Caco-2 (cell line): ENCODE measurements around the gene SLC5A11. TPM values are rescaled to one million over a fixed set of nuclear protein-coding genes. Genes with fewer than 3 reads are reported as not detected.

ENCODE experiments used
- BruUV-seq: library from RNA; stranded (reverse); fragments of 400-500 nt; replicated peaks from 2 replicates; lab custom pipeline; 2021; lab: Mats Ljungman, UMichigan
- CTCF ChIA-PET: fragments of 300-600 bp; sonication (Branson Sonifier 250); formaldehyde crosslinking; loops from one replicate; lab custom pipeline; 2022; ENCODE audit warnings: antibody characterized with exemption; lab: Charles Lee
- POLR2A ChIA-PET: fragments of 300-600 bp; sonication (Branson Sonifier 250); formaldehyde crosslinking; loops from one replicate; lab custom pipeline; 2022; ENCODE audit warnings: antibody characterized with exemption; lab: Charles Lee
- DNase-seq, 2 experiments: peaks; one replicate each; pipeline versions ENCODE4 v3.0.0 to v3.0.0-alpha.2; 2020 to 2022
- H3K27me3 ChIP-seq: replicated peaks from 2 replicates; pipeline ENCODE4 v1.6.0; 2011; ENCODE audit warnings: low read length; ENCODE audit not compliant: control insufficient read depth, insufficient read depth
- H3K36me3 ChIP-seq: 2 replicates; pipeline ENCODE4 v1.5.1; 2011; ENCODE audit warnings: low read length; ENCODE audit not compliant: control insufficient read depth, insufficient read depth
- H3K4me1 ChIP-seq: fragments of 250-450 bp; sonication (Bioruptor Pico); 2 replicates; pipeline ENCODE4 v1.5.1; 2020; ENCODE audit warnings: mild to moderate bottlenecking
- H3K4me3 ChIP-seq: 2 replicates; pipeline ENCODE4 v1.5.1; 2011; ENCODE audit warnings: low read depth, mild to moderate bottlenecking, control low read depth, low read length
- H3K9me3 ChIP-seq: fragments of 250-450 bp; sonication (Bioruptor Pico); 2 replicates; pipeline ENCODE4 v1.5.1; 2020; ENCODE audit warnings: mild to moderate bottlenecking, moderate library complexity
- H3K27ac Mint-ChIP-seq: one replicate; pipeline ENCODE4 v1.8.0; 2022; ENCODE audit warnings: mixed read lengths; ENCODE audit not compliant: unreplicated experiment
- H3K27me3 Mint-ChIP-seq: one replicate; pipeline ENCODE4 v1.8.0; 2022; ENCODE audit warnings: mixed read lengths; ENCODE audit not compliant: insufficient read depth, unreplicated experiment
- H3K36me3 Mint-ChIP-seq: one replicate; pipeline ENCODE4 v1.8.0; 2022; ENCODE audit warnings: mild to moderate bottlenecking, mixed read lengths; ENCODE audit not compliant: insufficient read depth, unreplicated experiment
- H3K4me1 Mint-ChIP-seq: one replicate; pipeline ENCODE4 v1.8.0; 2022; ENCODE audit warnings: low read depth, mixed read lengths; ENCODE audit not compliant: unreplicated experiment
- H3K4me3 Mint-ChIP-seq: one replicate; pipeline ENCODE4 v1.8.0; 2022; ENCODE audit warnings: mild to moderate bottlenecking, moderate library complexity, mixed read lengths; ENCODE audit not compliant: unreplicated experiment
- H3K9me3 Mint-ChIP-seq: one replicate; pipeline ENCODE4 v1.8.0; 2022; ENCODE audit warnings: mixed read lengths; ENCODE audit not compliant: unreplicated experiment
- intact Hi-C: fragments of 100-400 bp; cut with micrococcal nuclease; formaldehyde crosslinking; loops from one replicate; pipeline ENCODE4 v1.10.0; 2022; ENCODE audit not compliant: unreplicated experiment
- total RNA-seq: library from RNA; stranded (reverse); gene quantifications from 2 replicates; pipeline ENCODE4 v1.2.3, GENCODE V29; 2022
- TF ChIP-seq, protein P1 (sequence below), 2 experiments: fragments of 200-600 bp in 1 of 2; IDR thresholded peaks; 1 replicate in 1 of 2; 2 replicates in 1 of 2; pipeline versions ENCODE4 v1.5.1 to v1.8.0; 2011 to 2022; ENCODE audit warnings: antibody characterized with exemption in 1 of 2, control low read depth in 1 of 2, inconsistent platforms in 1 of 2, low read depth in 1 of 2, low read length in 1 of 2, mild to moderate bottlenecking in 1 of 2, moderate library complexity in 1 of 2; ENCODE audit not compliant: insufficient read depth in 1 of 2, severe bottlenecking in 1 of 2, unreplicated experiment in 1 of 2

The SLC5A11 gene
- total RNA-seq, 1 experiment from 2014 or later: 0.95 TPM

DNA sequence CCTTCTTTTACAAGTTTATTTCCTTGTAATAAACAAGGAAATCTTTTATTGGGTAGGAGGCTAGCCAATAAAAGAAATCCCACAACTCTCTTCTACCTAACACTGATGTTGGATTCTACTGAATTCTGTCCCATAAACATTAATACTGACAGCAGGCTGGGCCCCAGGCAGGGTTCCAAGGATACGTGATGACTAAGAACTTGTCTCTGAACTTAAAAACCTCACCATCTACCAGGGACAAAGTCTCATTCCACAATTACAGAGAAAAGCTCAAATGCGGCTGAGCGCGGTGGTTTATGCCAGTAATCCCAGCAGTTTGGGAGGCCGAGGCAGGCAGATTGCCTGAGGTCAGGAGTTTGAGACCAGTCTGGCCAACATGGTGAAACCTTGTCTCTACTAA is 104.5 kb downstream of the SLC5A11 start:
- Histone ChIP-seq H3K27me3 (no peaks in the 10 kb centered on the region), H3K4me1 (peaks cover 12% of the 10 kb centered on the region), H3K36me3 (peaks cover 4% of the 10 kb centered on the region), H3K4me3 (no peak overlapping the region), H3K9me3 (no peaks in the 10 kb centered on the region)
- intact Hi-C loops: no loop called here
- CTCF ChIA-PET: no interaction called here
- POLR2A ChIA-PET: no interaction called here
- no peaks in the 10 kb centered on the region for H3K9me3 Mint-ChIP-seq
- no peak overlapping the region for H3K4me3 Mint-ChIP-seq
- BruUV-seq: no TSS peak
- H3K4me1 Mint-ChIP-seq: peaks cover 14% of the 10 kb centered on the region
- DNase-seq: no peak
- H3K27me3 Mint-ChIP-seq: no peaks in the 10 kb centered on the region
- peaks cover 90% of the 10 kb centered on the region for H3K36me3 Mint-ChIP-seq
- TF ChIP-seq, protein P1, sequence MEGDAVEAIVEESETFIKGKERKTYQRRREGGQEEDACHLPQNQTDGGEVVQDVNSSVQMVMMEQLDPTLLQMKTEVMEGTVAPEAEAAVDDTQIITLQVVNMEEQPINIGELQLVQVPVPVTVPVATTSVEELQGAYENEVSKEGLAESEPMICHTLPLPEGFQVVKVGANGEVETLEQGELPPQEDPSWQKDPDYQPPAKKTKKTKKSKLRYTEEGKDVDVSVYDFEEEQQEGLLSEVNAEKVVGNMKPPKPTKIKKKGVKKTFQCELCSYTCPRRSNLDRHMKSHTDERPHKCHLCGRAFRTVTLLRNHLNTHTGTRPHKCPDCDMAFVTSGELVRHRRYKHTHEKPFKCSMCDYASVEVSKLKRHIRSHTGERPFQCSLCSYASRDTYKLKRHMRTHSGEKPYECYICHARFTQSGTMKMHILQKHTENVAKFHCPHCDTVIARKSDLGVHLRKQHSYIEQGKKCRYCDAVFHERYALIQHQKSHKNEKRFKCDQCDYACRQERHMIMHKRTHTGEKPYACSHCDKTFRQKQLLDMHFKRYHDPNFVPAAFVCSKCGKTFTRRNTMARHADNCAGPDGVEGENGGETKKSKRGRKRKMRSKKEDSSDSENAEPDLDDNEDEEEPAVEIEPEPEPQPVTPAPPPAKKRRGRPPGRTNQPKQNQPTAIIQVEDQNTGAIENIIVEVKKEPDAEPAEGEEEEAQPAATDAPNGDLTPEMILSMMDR (IDR thresholded peaks at IDR 0.05; ENCODE audit: insufficient read depth in 1 of 2, low read depth in 1 of 2, low read length in 1 of 2, severe bottlenecking in 1 of 2, unreplicated experiment in 1 of 2): no peak
- peak overlapping the region; percentile 8 for H3K27ac Mint-ChIP-seq

DNA sequence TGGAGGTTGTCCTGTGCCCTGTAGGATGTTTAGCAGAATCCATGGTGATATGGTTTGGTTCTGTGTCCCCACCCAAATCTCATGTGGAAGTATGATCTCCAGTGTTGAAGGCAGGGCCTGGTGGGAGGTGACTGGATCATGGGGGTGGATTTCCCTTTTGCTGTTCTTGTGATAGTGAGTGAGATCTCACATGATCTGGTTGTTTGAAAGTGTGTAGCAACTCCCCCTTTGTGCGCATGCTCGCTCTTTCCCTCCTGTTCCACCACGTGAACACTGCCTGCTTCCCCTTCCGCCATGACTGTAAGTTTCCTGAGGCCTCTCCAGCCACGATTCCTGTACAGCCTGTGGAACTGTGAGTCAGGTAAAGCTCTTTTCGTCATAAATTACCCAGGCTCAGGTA is 107.5 kb downstream of the SLC5A11 start:
- Histone ChIP-seq H3K4me3 (no peak overlapping the region), H3K4me1 (peaks cover 12% of the 10 kb centered on the region), H3K27me3 (no peaks in the 10 kb centered on the region), H3K36me3 (peaks cover 4% of the 10 kb centered on the region), H3K9me3 (no peaks in the 10 kb centered on the region)
- Mint-ChIP-seq H3K36me3 (peaks cover 91% of the 10 kb centered on the region), H3K27ac (no peak overlapping the region), H3K4me3 (no peak overlapping the region), H3K4me1 (peaks cover 10% of the 10 kb centered on the region), H3K27me3 (no peaks in the 10 kb centered on the region), H3K9me3 (no peaks in the 10 kb centered on the region)
- intact Hi-C loops: no loop called here
- no peak for DNase-seq
- TF ChIP-seq, protein P1 (IDR thresholded peaks at IDR 0.05; ENCODE audit: insufficient read depth in 1 of 2, low read depth in 1 of 2, low read length in 1 of 2, severe bottlenecking in 1 of 2, unreplicated experiment in 1 of 2): no peak
- ChIA-PET CTCF (no interaction called here), POLR2A (no interaction called here)
- no TSS peak for BruUV-seq

DNA sequence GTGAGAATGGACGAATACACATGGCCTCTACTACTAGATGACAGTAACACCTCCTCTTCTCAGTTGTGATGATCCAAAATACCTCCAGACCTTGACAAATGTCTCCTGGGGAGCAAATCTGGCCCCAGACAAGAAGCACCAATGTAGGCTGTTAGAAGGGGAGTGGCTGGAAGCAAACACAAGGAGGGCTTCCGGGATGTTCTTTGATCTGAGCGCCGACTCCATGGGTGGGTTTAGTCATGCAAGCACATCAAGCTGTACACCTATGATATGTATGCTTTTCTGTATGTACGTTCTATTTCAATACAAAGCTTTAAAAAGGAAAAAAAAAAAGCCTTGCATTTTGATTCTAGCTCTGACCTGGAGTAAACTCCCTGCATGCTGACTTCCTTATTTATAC is 108.0 kb downstream of the SLC5A11 start:
- TF ChIP-seq, protein P1 (IDR thresholded peaks at IDR 0.05; ENCODE audit: insufficient read depth in 1 of 2, low read depth in 1 of 2, low read length in 1 of 2, severe bottlenecking in 1 of 2, unreplicated experiment in 1 of 2): no peak
- H3K36me3 ChIP-seq: peaks cover 4% of the 10 kb centered on the region

More for the DNA sequence above, 108.0 kb downstream of the SLC5A11 start:
- Mint-ChIP-seq H3K36me3 (peaks cover 90% of the 10 kb centered on the region), H3K27me3 (no peaks in the 10 kb centered on the region), H3K27ac (no peak overlapping the region), H3K9me3 (no peaks in the 10 kb centered on the region), H3K4me3 (no peak overlapping the region), H3K4me1 (peaks cover 7% of the 10 kb centered on the region)
- DNase-seq: no peak
- BruUV-seq: no TSS peak
- intact Hi-C loops: no loop called here
- CTCF ChIA-PET: no interaction called here
- H3K4me1 ChIP-seq: peaks cover 11% of the 10 kb centered on the region
- H3K27me3 ChIP-seq: no peaks in the 10 kb centered on the region
- POLR2A ChIA-PET: no interaction called here
- no peak overlapping the region for H3K4me3 ChIP-seq
- no peaks in the 10 kb centered on the region for H3K9me3 ChIP-seq
